ENCODE data around the gene NAGS.
A peak's percentile ranks its signal among the peaks of the same experiment; 100 is the strongest.
"Not testable (repeated sequence)": the region's sequence is repeated elsewhere in the genome, so short reads cannot be mapped to it uniquely, and the experiment has no call there.

NAGS gene

GRCh38 chr17:44006598-44007345 lies 2.4 kb downstream of the NAGS start:
- peak; percentile 82 for DNase-seq (ENCODE audit: low spot score)

GRCh38 chr17:44007346-44008204 lies 3.2 kb downstream of the NAGS start:
- DNase-seq (ENCODE audit: low spot score): no peak

- no peak for DNase-seq (ENCODE audit: low spot score)
Measured at GRCh38 chr17:44008205-44008909, 3.9 kb downstream of the NAGS start.

GRCh38 chr17:44010966-44011647 lies 6.7 kb downstream of the NAGS start:
- DNase-seq (ENCODE audit: low spot score): no peak

GRCh38 chr17:44011876-44012275 lies 7.5 kb downstream of the NAGS start:
- no peak for DNase-seq (ENCODE audit: low spot score)

- no peak for DNase-seq (ENCODE audit: low spot score)
Measured at GRCh38 chr17:44012391-44012790, 8.0 kb downstream of the NAGS start.

GRCh38 chr17:44012874-44013273 lies 8.5 kb downstream of the NAGS start:
- DNase-seq (ENCODE audit: low spot score): no peak

- no peak for DNase-seq (ENCODE audit: low spot score)
Measured at GRCh38 chr17:44014133-44014436, 9.7 kb downstream of the NAGS start.

GRCh38 chr17:44014437-44015172 lies 10.2 kb downstream of the NAGS start, which contains the start of gene TMEM101:
TSS of gene TMEM101 (minus strand) at chr17:44014963. CDS start at chr17:44014952, 11 bp downstream.
- peak; percentile 90 for DNase-seq (ENCODE audit: low spot score)

GRCh38 chr17:44021227-44021626 lies 16.8 kb downstream of the NAGS start:
- not testable (repeated sequence) for DNase-seq (ENCODE audit: low spot score)

- no peak for DNase-seq (ENCODE audit: low spot score)
Measured at GRCh38 chr17:44022246-44022645, 17.8 kb downstream of the NAGS start.

GRCh38 chr17:44023545-44024270 lies 19.3 kb downstream of the NAGS start:
- no peak for DNase-seq (ENCODE audit: low spot score)

GRCh38 chr17:44024271-44024663 lies 19.8 kb downstream of the NAGS start:
- no peak for DNase-seq (ENCODE audit: low spot score)

GRCh38 chr17:44024853-44025252 lies 20.4 kb downstream of the NAGS start:
- DNase-seq (ENCODE audit: low spot score): no peak

- no peak for DNase-seq (ENCODE audit: low spot score)
Measured at GRCh38 chr17:44029736-44030135, 25.3 kb downstream of the NAGS start.

- DNase-seq (ENCODE audit: low spot score): no peak
Measured at GRCh38 chr17:44030482-44030881, 26.1 kb downstream of the NAGS start.

- DNase-seq (ENCODE audit: low spot score): no peak
Measured at GRCh38 chr17:44033861-44034408, 29.5 kb downstream of the NAGS start.

GRCh38 chr17:44034688-44035087 lies 30.3 kb downstream of the NAGS start:
- DNase-seq (ENCODE audit: low spot score): not testable (repeated sequence)

GRCh38 chr17:44037471-44037870 lies 33.0 kb downstream of the NAGS start:
- no peak for DNase-seq (ENCODE audit: low spot score)

- DNase-seq (ENCODE audit: low spot score): no peak
Measured at GRCh38 chr17:44038604-44039011, 34.2 kb downstream of the NAGS start.
